GM12801 (cell line): Measurements from ENCODE around the gene FILIP1L.

Source experiments
- CTCF ChIP-seq: IDR thresholded peaks from one replicate; pipeline ENCODE4 v1.5.1; 2011; ENCODE audit warnings: control low read depth; ENCODE audit not compliant: insufficient read length; ENCODE audit errors: extremely low read depth

FILIP1L gene

DNA sequence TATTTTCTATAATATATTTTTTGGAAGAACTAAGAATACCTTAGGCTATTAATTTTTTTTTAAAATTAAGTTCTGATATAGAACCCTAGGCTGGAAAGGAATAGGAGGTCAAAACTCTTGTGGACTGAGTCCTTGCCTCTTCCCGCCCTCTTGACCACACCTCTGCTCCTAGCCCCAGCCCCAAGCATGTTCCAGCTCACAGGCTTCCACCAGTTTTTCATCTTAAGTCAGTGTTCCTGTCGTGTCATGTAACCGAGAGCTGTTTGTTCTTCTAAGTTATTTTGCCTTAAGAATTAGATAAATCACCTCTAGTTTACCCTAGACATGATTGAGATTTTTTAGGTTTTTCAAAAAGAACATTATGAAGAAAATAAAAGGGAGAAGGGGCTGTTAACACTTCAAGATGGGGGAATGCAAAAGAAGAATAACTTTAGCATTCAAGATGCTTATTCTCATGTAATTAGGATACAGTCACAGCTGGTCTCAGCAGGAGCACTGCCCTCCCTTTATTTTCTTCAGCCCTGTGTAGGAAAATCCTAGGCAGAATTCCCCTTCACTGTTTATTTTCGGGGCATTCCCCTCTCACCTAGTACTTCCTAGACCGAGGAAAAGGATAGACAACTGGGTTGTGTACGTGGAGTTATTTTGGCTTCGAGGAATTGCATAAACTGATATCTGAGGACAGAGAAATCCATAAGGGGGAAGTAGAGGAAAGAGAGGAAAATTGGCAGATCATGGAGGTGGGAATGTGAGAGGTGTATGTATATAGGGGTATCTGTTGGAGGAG, 186.4 kb downstream of the FILIP1L start:
- no peak for TF ChIP-seq CTCF

DNA sequence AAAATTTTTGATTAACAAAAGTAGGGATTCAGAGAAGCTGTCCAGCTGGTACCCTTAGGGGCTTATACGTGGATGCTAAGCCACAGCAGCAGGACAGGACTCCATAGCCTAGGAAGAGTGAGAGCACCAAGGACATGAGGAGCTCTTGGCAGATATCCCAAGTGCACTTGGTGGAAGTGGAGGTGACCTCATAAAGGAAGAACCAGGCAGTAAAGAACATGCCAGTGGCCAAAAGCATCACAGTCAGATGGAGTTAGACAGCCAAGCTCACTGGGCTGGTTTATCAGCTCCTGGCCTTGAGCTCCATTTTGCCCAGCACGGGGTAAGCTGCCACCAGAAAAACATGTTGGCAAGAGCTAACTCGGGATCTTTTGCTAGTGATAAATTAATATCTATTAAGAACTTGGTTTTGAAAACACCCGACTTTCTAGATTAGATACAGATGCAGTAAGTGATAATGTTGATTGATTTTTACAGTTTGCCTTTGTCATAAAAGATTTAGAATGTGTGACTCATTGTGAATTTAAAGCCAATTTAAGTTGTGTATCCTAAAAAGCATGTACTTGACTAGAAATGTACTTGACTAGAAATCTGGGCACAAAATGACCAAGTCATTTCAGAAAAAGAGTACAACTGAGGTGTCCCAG, 188.6 kb downstream of the FILIP1L start:
- no peak for TF ChIP-seq CTCF

DNA sequence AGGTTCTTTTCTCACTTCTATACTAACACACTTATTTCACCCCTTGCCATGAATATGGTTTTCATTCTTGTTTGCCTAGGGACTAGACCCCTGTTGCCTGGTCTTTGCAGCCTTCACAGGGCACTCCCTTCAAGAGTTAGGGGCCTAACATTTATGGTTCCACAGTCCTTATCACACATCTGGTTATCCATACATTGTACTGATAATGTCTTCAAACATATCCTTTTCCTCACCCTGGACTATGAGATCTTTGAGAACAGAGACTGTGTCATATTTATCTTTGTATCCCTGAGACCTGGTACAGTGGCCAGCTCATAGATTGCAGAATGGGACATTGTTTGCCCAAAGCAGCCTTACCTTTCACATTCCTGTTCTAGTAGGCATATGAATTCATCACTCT, 190.4 kb downstream of the FILIP1L start:
- no peak for TF ChIP-seq CTCF

DNA sequence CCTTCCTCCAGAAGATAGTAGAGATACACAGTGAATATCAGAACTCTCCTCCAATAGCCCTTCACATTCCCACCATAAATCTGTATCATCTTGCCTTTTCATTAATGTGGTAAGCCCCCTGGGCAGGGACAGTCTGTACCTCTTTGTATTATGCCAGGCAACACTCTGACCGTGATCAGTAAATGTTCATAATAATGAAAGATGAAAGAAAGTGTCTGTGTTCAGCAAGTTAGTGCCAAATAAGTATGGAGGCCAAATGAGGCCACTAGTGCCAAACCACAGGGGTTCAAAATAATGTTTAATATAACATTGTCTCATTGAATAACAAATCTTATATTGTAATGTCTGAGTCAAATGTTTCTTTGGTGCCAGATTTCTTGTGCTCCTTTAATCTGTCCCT, 192.3 kb downstream of the FILIP1L start:
- no peak for TF ChIP-seq CTCF

DNA sequence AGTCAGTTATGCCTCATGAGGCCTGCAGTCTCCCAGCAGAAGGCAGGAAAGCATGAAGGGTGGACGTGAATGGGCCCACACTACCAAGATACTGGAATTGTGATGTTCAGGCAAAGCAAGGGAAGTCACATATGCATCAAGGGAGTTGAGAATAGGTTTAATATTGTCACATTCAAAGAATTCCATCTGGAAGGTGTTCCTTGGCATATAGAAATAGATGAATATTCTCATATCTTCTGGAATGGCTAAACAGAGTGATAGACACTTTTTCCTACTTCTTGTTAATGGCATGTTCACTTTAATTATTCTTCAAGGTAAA, 193.0 kb downstream of the FILIP1L start:
- no peak for TF ChIP-seq CTCF

GRCh38 chr3:99920481-99921376, 193.6 kb downstream of the FILIP1L start:
- no peak for TF ChIP-seq CTCF

- no peak for TF ChIP-seq CTCF
These were observed 194.6 kb downstream of the FILIP1L start for GRCh38 chr3:99919694-99920093.
